ENCODE data around the gene ATP6V0D1. TPM values are rescaled to one million over a fixed set of nuclear protein-coding genes. Genes with fewer than 3 reads are reported as not detected.

ATP6V0D1 gene
- total and polyA plus RNA-seq, 2 experiments from 2014 or later = 20.6 to 68.7 TPM

GRCh38 chr16:67442581-67443255, 38.2 kb downstream of the ATP6V0D1 start (continued):
- no peak for TF ChIP-seq REST (IDR thresholded peaks at IDR 0.05; ENCODE audit: unreplicated experiment)

GRCh38 chr16:67441907-67442306, 39.0 kb downstream of the ATP6V0D1 start:
- DNase-seq (ENCODE audit: low spot score) (no peak), ATAC-seq (no peak)
- H3K4me3 ChIP-seq = no peak overlapping the region
- Mint-ChIP-seq H3K27me3 (ENCODE audit: insufficient read depth, low read depth, poor library complexity) (peaks cover 23% of the 10 kb centered on the region), H3K27ac (peak overlapping the region; percentile 45; the same call in 1 of the 2 replicates), H3K4me1 (peaks cover 10% of the 10 kb centered on the region), H3K36me3 (ENCODE audit: low read depth) (peaks cover 21% of the 10 kb centered on the region), H3K9me3 (no peaks in the 10 kb centered on the region), H3K4me3 (no peak overlapping the region)
- H2AFZ ChIP-seq = no peak overlapping the region
- no peaks in the 10 kb centered on the region for H3K79me2 ChIP-seq (replicated peaks; ENCODE audit: insufficient read depth)
- H4K20me1 ChIP-seq (replicated peaks; ENCODE audit: insufficient read depth) = no peaks in the 10 kb centered on the region; the same call in 1 of the 2 replicates
- no peaks in the 10 kb centered on the region for H3F3A ChIP-seq (replicated peaks; ENCODE audit: low read depth)
- H3K36me3 ChIP-seq (ENCODE audit: insufficient read depth) = peaks cover 2% of the 10 kb centered on the region; the same call in 1 of the 2 replicates
- H3K27me3 ChIP-seq (ENCODE audit: insufficient read depth) = no peaks in the 10 kb centered on the region
- H3K4me1 ChIP-seq (ENCODE audit: insufficient read depth) = no peaks in the 10 kb centered on the region
- no peaks in the 10 kb centered on the region for H3K9me2 ChIP-seq (ENCODE audit: insufficient read depth)
- H3K27ac ChIP-seq (ENCODE audit: low read depth) = no peak overlapping the region
- H3K4me2 ChIP-seq = no peak overlapping the region
- TF ChIP-seq STAT1 (IDR thresholded peaks at IDR 0.05; ENCODE audit: unreplicated experiment) (no peak), CREB1 (CRISPR knock-in tag; IDR thresholded peaks at IDR 0.05; ENCODE audit: low read depth) (no peak), REST (IDR thresholded peaks at IDR 0.05; ENCODE audit: unreplicated experiment) (no peak), ETS1 (IDR thresholded peaks at IDR 0.05) (no peak), EZH2phosphoT487 (IDR thresholded peaks at IDR 0.05; ENCODE audit: unreplicated experiment) (no peak), POLR2AphosphoS5 (IDR thresholded peaks at IDR 0.05; ENCODE audit: low read depth) (no peak), ZNF114 (CRISPR knock-in tag; IDR thresholded peaks at IDR 0.05) (no peak), EZH2 (IDR thresholded peaks at IDR 0.05; ENCODE audit: low read depth, unreplicated experiment) (no peak), ZNF462 (CRISPR knock-in tag; IDR thresholded peaks at IDR 0.05) (no peak)
